HCT116 (cell line): ENCODE results near the gene ORC4. TPM values are rescaled to one million over a fixed set of nuclear protein-coding genes. Genes with fewer than 3 reads are reported as not detected.

Source experiments
- ATAC-seq: fragments of 200-7000 bp; cut with Tn5 transposase; 2 replicates; pipeline ENCODE4 v1.9.1; 2020; ENCODE audit warnings: mild to moderate bottlenecking, moderate library complexity
- BruUV-seq: library from RNA; stranded (reverse); fragments of 400-500 nt; replicated peaks from 2 replicates; lab custom pipeline; 2021; lab: Mats Ljungman, UMichigan
- CTCF ChIA-PET: fragments of 300-600 bp; sonication (Branson Sonifier 250); formaldehyde crosslinking; loops from one replicate; lab custom pipeline; 2021; ENCODE audit warnings: antibody characterized with exemption; lab: Charles Lee
- POLR2A ChIA-PET: fragments of 300-600, 350-600 bp; sonication (Branson Sonifier 250); formaldehyde crosslinking; loops from one replicate; lab custom pipeline; 2021; ENCODE audit warnings: antibody characterized with exemption; lab: Charles Lee
- RAD21 ChIA-PET, 2 experiments: fragments of 300-600 bp; sonication (Branson Sonifier 250); formaldehyde crosslinking; loops; one replicate each; lab custom pipeline; 2023; ENCODE audit warnings: low total read pairs in 2 of 2; ENCODE audit not compliant: uncharacterized antibody in 2 of 2, unreplicated experiment in 2 of 2, low non-redundant PET in 1 of 2; lab: Charles Lee
- DNase-seq: peaks from one replicate; pipeline ENCODE4 v3.0.0-alpha.2; 2010; ENCODE audit warnings: low read depth, low spot score
- H2AFZ ChIP-seq: fragments of 200-600 bp; shearing (Covaris generic), sonication (generic); 2 replicates; pipeline ENCODE4 v1.6.1; 2017; ENCODE audit warnings: low read depth, mixed run types, mixed read lengths, antibody characterized with exemption, low read length; ENCODE audit not compliant: poor library complexity, severe bottlenecking
- H3K27ac ChIP-seq: 2 replicates; pipeline ENCODE4 v1.5.1; 2012; ENCODE audit warnings: low read depth, low read length
- H3K27me3 ChIP-seq: fragments of 200-600 bp; sonication (generic); 2 replicates; pipeline ENCODE4 v1.6.1; 2016; ENCODE audit warnings: mixed run types, low read length, mixed read lengths; ENCODE audit not compliant: insufficient read depth
- H3K36me3 ChIP-seq, 2 experiments: fragments of 200-500 bp in 1 of 2; fragments of 200-600 bp in 1 of 2; sonication (Bioruptor generic) in 1 of 2; sonication (generic) in 1 of 2; 2 replicates each; pipeline versions ENCODE4 v1.5.1 to v1.6.1; 2014 to 2016; ENCODE audit warnings: low read length in 2 of 2, inconsistent platforms in 1 of 2, mixed read lengths in 1 of 2, mixed run types in 1 of 2; ENCODE audit not compliant: insufficient read depth in 2 of 2, control insufficient read depth in 1 of 2
- H3K4me1 ChIP-seq, 2 experiments: fragments of 200-600 bp in 1 of 2; sonication (generic) in 1 of 2; 2 replicates each; pipeline versions ENCODE4 v1.5.1 to v1.6.1; 2012 to 2017; ENCODE audit warnings: low read length in 2 of 2, inconsistent platforms in 1 of 2, mild to moderate bottlenecking in 1 of 2, mixed read lengths in 1 of 2, mixed run types in 1 of 2, moderate library complexity in 1 of 2; ENCODE audit not compliant: insufficient read depth in 2 of 2, control insufficient read depth in 1 of 2
- H3K4me2 ChIP-seq: fragments of 200-600 bp; sonication (generic); 2 replicates; pipeline ENCODE4 v1.6.1; 2017; ENCODE audit warnings: mixed run types, low read length, mixed read lengths
- H3K4me3 ChIP-seq, 2 experiments: fragments of 200-600 bp in 1 of 2; sonication (generic) in 1 of 2; replicated peaks in 1 of 2; 2 replicates each; pipeline ENCODE4 v1.5.1; 2011 to 2016; ENCODE audit warnings: low read length in 2 of 2, control low read depth in 1 of 2, low read depth in 1 of 2, mild to moderate bottlenecking in 1 of 2, mixed read lengths in 1 of 2, mixed run types in 1 of 2
- H3K79me2 ChIP-seq: fragments of 200-600 bp; sonication (generic); 2 replicates; pipeline ENCODE4 v1.6.1; 2017; ENCODE audit warnings: mild to moderate bottlenecking, mixed run types, low read length, moderate library complexity, mixed read lengths; ENCODE audit not compliant: insufficient read depth
- H3K9ac ChIP-seq: fragments of 200-600 bp; sonication (generic); 2 replicates; pipeline ENCODE4 v1.6.1; 2016; ENCODE audit warnings: low read length, mixed read lengths
- H3K9me2 ChIP-seq: fragments of 200-600 bp; sonication (generic), shearing (Covaris generic); 2 replicates; pipeline ENCODE4 v1.6.1; 2017; ENCODE audit warnings: mixed run types, mild to moderate bottlenecking, moderate library complexity; ENCODE audit not compliant: insufficient read depth
- H3K9me3 ChIP-seq, 2 experiments: fragments of 200-500 bp in 1 of 2; fragments of 200-600 bp in 1 of 2; sonication (Bioruptor generic) in 1 of 2; sonication (generic) in 1 of 2; 2 replicates each; pipeline ENCODE4 v1.6.1; 2014 to 2017; ENCODE audit warnings: low read length in 2 of 2, mixed read lengths in 2 of 2, inconsistent platforms in 1 of 2, low read depth in 1 of 2, mild to moderate bottlenecking in 1 of 2, mixed run types in 1 of 2, moderate library complexity in 1 of 2; ENCODE audit not compliant: control insufficient read depth in 1 of 2, insufficient read depth in 1 of 2
- H4K20me1 ChIP-seq: fragments of 200-600 bp; sonication (generic), shearing (Covaris generic); 2 replicates; pipeline ENCODE4 v1.6.1; 2017; ENCODE audit warnings: mixed run types, mild to moderate bottlenecking, moderate library complexity; ENCODE audit not compliant: insufficient read depth
- CBX3 ChIP-seq: IDR thresholded peaks from 2 replicates; pipeline ENCODE4 v1.6.1; 2012; ENCODE audit warnings: low read depth
- CEBPB ChIP-seq: IDR thresholded peaks from 2 replicates; pipeline ENCODE4 v1.6.1; 2012; ENCODE audit warnings: low read depth
- EGR1 ChIP-seq: IDR thresholded peaks from 2 replicates; pipeline ENCODE4 v1.6.1; 2012; ENCODE audit warnings: low read depth
- ELF1 ChIP-seq: IDR thresholded peaks from 2 replicates; pipeline ENCODE4 v1.6.1; 2012; ENCODE audit warnings: low read depth, borderline replicate concordance
- EZH2 ChIP-seq: fragments of 200-600 bp; sonication (generic); IDR thresholded peaks from 2 replicates; pipeline ENCODE4 v1.6.1; 2017; ENCODE audit warnings: antibody characterized with exemption, mixed run types
- EZH2phosphoT487 ChIP-seq: fragments of 200-600 bp; IDR thresholded peaks from 2 replicates; pipeline ENCODE4 v1.6.1; 2018; ENCODE audit warnings: antibody characterized with exemption, borderline replicate concordance
- JUND ChIP-seq: IDR thresholded peaks from 2 replicates; pipeline ENCODE4 v1.6.1; 2012
- POLR2A ChIP-seq: IDR thresholded peaks from 2 replicates; pipeline ENCODE4 v1.7.0; 2011; ENCODE audit warnings: borderline replicate concordance; ENCODE audit not compliant: insufficient read depth, insufficient read length; ENCODE audit errors: extremely low read depth
- POLR2AphosphoS5 ChIP-seq: IDR thresholded peaks from 2 replicates; pipeline ENCODE4 v1.6.1; 2011; ENCODE audit warnings: mild to moderate bottlenecking, low read depth, low read length, moderate library complexity
- RAD21 ChIP-seq: IDR thresholded peaks from 2 replicates; pipeline ENCODE4 v1.6.1; 2012; ENCODE audit warnings: low read depth, mild to moderate bottlenecking
- REST ChIP-seq: IDR thresholded peaks from 2 replicates; pipeline ENCODE4 v1.6.1; 2012; ENCODE audit warnings: low read depth
- SIN3A ChIP-seq: IDR thresholded peaks from 2 replicates; pipeline ENCODE4 v1.6.1; 2012; ENCODE audit warnings: low read depth
- SP1 ChIP-seq: IDR thresholded peaks from 2 replicates; pipeline ENCODE4 v1.6.1; 2012; ENCODE audit warnings: low read depth
- YY1 ChIP-seq: IDR thresholded peaks from 2 replicates; pipeline ENCODE4 v1.6.1; 2011; ENCODE audit warnings: low read length, low read depth, moderate library complexity, mild to moderate bottlenecking; ENCODE audit not compliant: insufficient replicate concordance; ENCODE audit errors: extremely low read depth
- intact Hi-C: fragments of 100-400 bp; cut with micrococcal nuclease; formaldehyde crosslinking; loops from 2 replicates; pipeline ENCODE4 v1.10.0; 2022
- total RNA-seq: library from RNA; stranded (reverse); gene quantifications from one replicate; pipeline ENCODE4 v1.2.1, GENCODE V29; 2021; ENCODE audit not compliant: unreplicated experiment
- TF ChIP-seq, protein P1 (sequence below): IDR thresholded peaks from 2 replicates; pipeline ENCODE4 v1.6.1; 2012
- TF ChIP-seq, protein P2 (sequence below): IDR thresholded peaks from 2 replicates; pipeline ENCODE4 v1.6.1; 2012

Gene ORC4
- total RNA-seq, 1 experiment from 2014 or later, result 51.0 TPM

GRCh38 chr2:148021059-148021861, 723 bp upstream of the ORC4 start, which contains the start of gene MBD5:
TSS of gene MBD5 (plus strand) at chr2:148021091.
- peak within 1 kb of the TSS; percentile 79 to 90 for H3K4me3 ChIP-seq
- DNase-seq (no peak), ATAC-seq (peak; percentile 35)
- peak within 1 kb of the TSS; percentile 76 for H3K9ac ChIP-seq
- H3K9me2 ChIP-seq, result no peaks in the 10 kb centered on the region
- peaks cover 6 to 16% of the 10 kb centered on the region in 2 experiments; a peak in 3 of 4 replicates for H3K4me1 ChIP-seq
- no peak within 1 kb of the TSS for H2AFZ ChIP-seq
- peak within 1 kb of the TSS; percentile 66 for H3K27ac ChIP-seq
- H3K79me2 ChIP-seq, result peaks cover 94% of the 10 kb centered on the region
- intact Hi-C loops, result no loop called here
- no TSS peak for BruUV-seq
- no peaks in the 10 kb centered on the region for H3K27me3 ChIP-seq
- RAD21 ChIA-PET, result interaction anchor here (0.7 to 1.2 kb wide), 2 partner anchors 488 to 624 kb away, joined by 3 read pairs; no protein-coding TSS in a partner anchor
- H4K20me1 ChIP-seq, result no peaks in the 10 kb centered on the region
- CTCF ChIA-PET, result interaction anchor here (0.6 to 1.6 kb wide), 5 partner anchors 9 to 1003 kb away, joined by 3 to 9 read pairs (median 3); no protein-coding TSS in a partner anchor
- no peaks in the 10 kb centered on the region for H3K36me3 ChIP-seq
- H3K4me2 ChIP-seq, result peak within 1 kb of the TSS; percentile 72
- TF ChIP-seq EZH2, result no peak
- TF ChIP-seq, protein P1, sequence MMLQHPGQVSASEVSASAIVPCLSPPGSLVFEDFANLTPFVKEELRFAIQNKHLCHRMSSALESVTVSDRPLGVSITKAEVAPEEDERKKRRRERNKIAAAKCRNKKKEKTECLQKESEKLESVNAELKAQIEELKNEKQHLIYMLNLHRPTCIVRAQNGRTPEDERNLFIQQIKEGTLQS, result no peak
- no peak for TF ChIP-seq EGR1
- TF ChIP-seq YY1, result no peak
- TF ChIP-seq CBX3, result no peak
- TF ChIP-seq JUND, result no peak
- TF ChIP-seq ELF1, result no peak
- no peak for TF ChIP-seq RAD21
- TF ChIP-seq SIN3A, result 0 out of 2 replicates have a peak, but pooled peaks have one; percentile 11
- POLR2A ChIA-PET, result interaction anchor here (0.6 to 1.5 kb wide), 18 partner anchors 8 to 1203 kb away, joined by 3 to 7 read pairs (median 3); no protein-coding TSS in a partner anchor
- H3K9me3 ChIP-seq, result no peaks in the 10 kb centered on the region

DNA sequence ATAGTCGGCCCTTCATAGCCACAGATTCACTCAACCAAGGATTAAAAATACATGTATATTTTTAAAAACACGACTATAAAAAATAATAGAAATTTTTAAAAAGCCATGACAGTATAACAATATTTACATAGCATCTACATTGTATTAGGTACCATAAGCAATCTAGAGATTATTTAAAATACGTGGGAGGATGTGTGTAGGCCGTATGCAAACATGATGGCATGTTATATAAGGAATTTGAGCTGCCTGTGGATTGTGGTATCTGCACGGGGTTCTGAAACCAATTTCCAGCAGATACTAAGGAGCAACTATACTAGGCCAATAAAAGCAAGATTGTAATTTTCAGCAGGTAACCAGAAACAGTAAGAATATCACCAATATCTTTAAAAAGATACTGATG, 5.9 kb downstream of the ORC4 start:
- ChIA-PET POLR2A (no interaction called here), RAD21 (no interaction called here), CTCF (no interaction called here)
- Histone ChIP-seq H3K27ac (no peak overlapping the region), H3K36me3 (no peaks in the 10 kb centered on the region), H3K4me3 (no peak overlapping the region), H3K27me3 (no peaks in the 10 kb centered on the region), H3K79me2 (peaks cover 98% of the 10 kb centered on the region), H4K20me1 (peaks cover 5% of the 10 kb centered on the region; the same call in 1 of the 2 replicates), H3K9me2 (no peaks in the 10 kb centered on the region; the same call in 1 of the 2 replicates), H2AFZ (no peak overlapping the region), H3K9me3 (no peaks in the 10 kb centered on the region), H3K4me2 (no peak overlapping the region), H3K9ac (no peak overlapping the region), H3K4me1 (peaks cover 6 to 7% of the 10 kb centered on the region in 2 experiments; a peak in 2 of 4 replicates)
- intact Hi-C loops, result no loop called here
- no peak for DNase-seq
- ATAC-seq, result no peak
- BruUV-seq, result no TSS peak
- TF ChIP-seq RAD21 (no peak), EGR1 (no peak), ELF1 (no peak), EZH2phosphoT487 (no peak), EZH2 (no peak), REST (no peak), CEBPB (no peak), POLR2AphosphoS5 (no peak), POLR2A (no peak), SP1 (no peak)
- TF ChIP-seq, protein P1, result no peak
- TF ChIP-seq, protein P2, sequence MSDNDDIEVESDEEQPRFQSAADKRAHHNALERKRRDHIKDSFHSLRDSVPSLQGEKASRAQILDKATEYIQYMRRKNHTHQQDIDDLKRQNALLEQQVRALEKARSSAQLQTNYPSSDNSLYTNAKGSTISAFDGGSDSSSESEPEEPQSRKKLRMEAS, result no peak
